GM13976 (cell line): Measurements from ENCODE around the gene SLIT3.
"Not testable (repeated sequence)": the region's sequence is repeated elsewhere in the genome, so short reads cannot be mapped to it uniquely, and the experiment has no call there.

ENCODE experiments used
- DNase-seq: peaks from one replicate; pipeline ENCODE4 v3.0.0; 2012; ENCODE audit warnings: low spot score
- in situ Hi-C: fragments of 300-500 bp; cut with MboI; formaldehyde crosslinking; loops from one replicate; pipeline ENCODE4 v1.12.0; 2022; ENCODE audit warnings: low sequenced_read_pairs, mixed read lengths, inconsistent platforms; ENCODE audit not compliant: unreplicated experiment
- TF ChIP-seq, protein P1 (sequence below): IDR thresholded peaks from 2 replicates; pipeline ENCODE4 v1.5.1; 2012; ENCODE audit warnings: borderline replicate concordance, mild to moderate bottlenecking; ENCODE audit not compliant: insufficient read depth; ENCODE audit errors: extremely low read depth, missing control alignments, control extremely low read depth

Gene SLIT3

DNA sequence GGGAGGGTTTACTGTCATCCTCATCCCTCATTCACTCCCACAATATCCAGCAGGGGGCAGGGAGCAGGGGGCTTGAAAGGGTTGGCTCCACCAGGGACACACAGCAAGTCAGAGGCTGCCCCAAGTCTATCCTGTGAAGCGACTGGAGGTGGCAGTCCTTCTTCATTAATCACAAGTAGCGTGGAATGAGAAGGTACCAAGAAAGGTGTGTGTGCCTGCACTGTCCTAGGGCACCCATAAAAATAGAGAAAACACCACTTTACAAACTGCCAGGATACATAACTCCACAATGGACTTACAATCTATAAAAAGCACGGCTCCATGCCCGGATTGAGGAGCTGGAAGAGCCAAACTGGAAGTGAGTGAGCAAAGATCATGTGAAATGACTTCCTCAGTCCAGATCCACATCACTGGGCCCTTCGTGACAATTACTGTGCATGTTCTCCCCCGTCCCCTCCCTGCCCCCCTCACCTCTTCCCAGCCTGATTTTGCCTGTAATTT is 183.9 kb downstream of the SLIT3 start:
- TF ChIP-seq, protein P1, sequence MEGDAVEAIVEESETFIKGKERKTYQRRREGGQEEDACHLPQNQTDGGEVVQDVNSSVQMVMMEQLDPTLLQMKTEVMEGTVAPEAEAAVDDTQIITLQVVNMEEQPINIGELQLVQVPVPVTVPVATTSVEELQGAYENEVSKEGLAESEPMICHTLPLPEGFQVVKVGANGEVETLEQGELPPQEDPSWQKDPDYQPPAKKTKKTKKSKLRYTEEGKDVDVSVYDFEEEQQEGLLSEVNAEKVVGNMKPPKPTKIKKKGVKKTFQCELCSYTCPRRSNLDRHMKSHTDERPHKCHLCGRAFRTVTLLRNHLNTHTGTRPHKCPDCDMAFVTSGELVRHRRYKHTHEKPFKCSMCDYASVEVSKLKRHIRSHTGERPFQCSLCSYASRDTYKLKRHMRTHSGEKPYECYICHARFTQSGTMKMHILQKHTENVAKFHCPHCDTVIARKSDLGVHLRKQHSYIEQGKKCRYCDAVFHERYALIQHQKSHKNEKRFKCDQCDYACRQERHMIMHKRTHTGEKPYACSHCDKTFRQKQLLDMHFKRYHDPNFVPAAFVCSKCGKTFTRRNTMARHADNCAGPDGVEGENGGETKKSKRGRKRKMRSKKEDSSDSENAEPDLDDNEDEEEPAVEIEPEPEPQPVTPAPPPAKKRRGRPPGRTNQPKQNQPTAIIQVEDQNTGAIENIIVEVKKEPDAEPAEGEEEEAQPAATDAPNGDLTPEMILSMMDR = no peak
- in situ Hi-C loops = no loop called here
- DNase-seq = no peak

DNA sequence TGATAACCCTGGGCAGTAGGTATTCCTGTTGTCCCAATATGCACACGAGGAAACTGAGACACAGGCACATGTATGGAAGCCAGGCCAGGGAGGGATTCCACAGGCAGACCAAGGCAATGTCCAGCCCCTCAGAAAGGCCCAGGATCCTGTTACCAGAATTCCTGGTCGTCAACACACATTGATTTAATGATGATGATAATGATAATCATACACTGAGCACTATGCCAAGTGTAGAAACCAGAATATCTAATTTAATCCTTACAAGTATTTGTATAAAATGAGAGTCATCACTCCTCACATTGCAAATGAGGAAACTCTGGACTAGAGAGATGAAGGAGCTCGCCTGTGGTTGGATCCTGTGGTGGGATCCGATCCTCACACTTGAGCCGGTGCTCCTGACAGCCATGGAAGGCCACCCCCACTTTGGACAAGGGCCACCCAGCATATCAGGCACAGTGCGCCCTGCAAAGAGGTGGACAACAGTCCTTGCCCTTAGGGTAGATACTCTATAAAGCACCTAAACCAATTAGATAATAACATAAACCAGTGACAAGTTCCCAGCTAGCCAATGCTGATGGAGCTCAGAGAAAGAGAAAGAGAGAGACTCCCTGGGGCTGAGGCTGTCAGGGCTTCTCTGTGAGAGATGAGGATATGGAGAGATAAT is 185.3 kb downstream of the SLIT3 start:
- DNase-seq = no peak
- TF ChIP-seq, protein P1 = no peak
- in situ Hi-C loops = no loop called here

DNA sequence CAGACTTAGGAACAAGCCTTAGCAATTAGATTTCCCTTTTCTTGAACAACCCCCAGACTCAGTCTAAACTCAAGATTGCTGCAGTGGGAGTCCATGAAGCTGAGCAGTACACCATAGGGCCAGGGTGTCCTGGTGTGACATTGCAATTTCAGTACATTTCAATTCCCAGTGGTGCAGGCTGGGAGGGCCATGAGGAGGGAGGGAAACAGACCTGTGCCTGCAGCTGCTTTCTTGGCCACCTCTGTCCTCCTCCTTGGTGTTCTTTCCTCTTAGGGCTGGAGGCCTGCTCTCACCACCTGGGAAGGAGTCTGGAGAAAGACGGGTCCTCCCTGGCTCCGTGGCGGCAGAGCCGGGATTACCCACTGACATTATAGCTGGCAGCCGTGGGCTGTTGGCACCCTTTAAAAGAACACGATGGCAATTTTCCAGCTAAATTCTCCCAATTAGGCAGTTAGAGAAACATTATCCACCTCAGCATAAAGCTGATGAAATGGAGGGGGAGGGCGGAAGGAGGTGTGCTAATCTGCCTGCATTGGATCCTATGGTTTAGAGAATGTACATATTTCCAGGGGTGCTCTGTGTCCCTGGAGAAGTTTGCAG is 186.4 kb downstream of the SLIT3 start:
- TF ChIP-seq, protein P1 = no peak
- in situ Hi-C loops = no loop called here
- DNase-seq = no peak

DNA sequence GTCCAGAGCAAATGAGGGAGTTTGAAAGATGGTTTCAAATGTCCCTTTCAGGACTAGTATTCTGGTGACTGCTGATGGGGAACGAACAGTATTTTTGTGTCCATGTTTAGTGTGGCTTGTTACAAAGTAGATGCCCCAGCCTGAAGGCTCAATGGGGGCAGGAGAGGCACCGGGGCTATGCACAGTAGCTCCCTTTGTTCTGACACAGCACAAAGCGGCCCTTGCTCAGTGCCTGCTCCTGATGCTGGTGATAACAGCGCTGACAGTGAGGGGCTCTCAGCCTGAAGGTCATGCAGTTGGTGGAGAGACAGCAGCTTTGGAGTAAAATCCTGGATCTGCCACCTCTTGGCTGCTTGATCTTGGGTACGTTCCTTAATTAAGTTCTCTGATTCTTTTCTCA is 188.9 kb downstream of the SLIT3 start:
- no peak for DNase-seq
- in situ Hi-C loops = no loop called here
- TF ChIP-seq, protein P1 = no peak

DNA sequence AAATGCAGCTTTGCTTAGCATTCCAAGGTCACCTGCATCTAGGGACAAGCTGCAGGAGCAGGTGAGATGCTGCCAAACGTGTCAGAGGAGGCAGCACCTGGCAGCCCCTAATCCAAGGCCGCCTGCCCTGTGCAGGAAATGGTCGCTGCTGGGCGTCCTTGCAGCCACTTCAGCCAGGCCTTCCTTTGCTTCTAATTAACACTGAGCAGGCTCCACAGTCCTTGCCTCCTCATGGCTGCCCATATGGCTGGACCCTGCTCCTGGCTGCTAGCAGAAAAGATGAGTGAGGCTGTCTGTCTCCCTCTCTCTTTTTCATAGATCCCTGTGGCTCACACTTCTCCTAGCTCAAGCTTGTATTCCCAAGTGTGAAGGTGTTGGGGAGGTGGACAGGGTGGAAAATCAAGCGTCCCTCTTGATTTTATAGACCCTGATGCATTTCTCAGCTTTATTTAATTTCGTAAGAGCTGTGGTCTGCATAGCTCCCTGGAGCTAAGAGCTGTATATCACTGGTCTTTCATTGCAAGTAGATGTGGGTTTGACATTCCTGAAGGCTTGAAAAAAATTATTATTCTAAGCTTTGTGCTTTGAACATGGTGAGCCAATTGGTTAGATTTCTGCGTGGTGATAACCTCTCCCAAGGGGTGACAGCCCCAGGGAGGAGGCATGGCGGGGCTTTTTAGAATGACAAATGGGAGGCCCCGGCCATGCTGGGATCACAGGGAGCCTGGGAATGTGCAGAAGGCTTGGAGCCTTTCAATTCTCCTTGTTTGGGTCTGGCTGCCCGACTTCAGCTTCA is 193.8 kb downstream of the SLIT3 start:
- no peak for DNase-seq
- TF ChIP-seq, protein P1 = no peak
- in situ Hi-C loops = no loop called here

DNA sequence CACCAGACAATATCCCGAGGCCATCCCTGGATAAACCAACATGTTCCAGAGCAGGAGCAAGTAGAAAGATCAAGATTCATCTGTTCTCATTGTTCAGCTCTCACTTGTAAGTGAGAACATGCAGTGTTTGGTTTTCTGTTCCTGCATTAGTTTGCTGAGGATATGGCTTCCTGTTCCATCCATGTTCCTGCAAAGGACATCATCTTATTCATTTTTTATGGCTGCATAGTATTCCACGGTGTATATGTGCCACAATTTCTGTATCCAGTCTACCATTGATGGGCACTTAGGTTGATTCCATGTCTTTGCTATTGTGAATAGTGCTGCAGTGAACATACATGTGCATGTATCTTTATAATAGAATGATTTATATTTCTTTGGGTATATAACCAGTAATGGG is 195.4 kb downstream of the SLIT3 start:
- in situ Hi-C loops, DNase-seq: not testable (repeated sequence)
